Liver (tissue), 9 donors: ENCODE measurements around the gene ADA. TPM values are rescaled to one million over a fixed set of nuclear protein-coding genes. Genes with fewer than 3 reads are reported as not detected.

Experiments
- DNase-seq: peaks from one replicate; pipeline ENCODE4 v3.0.0-alpha.2; 2017; ENCODE audit warnings: low spot score
- H3K27ac ChIP-seq, 2 donors: one replicate each; pipeline ENCODE4 v1.7.0; 2013; ENCODE audit warnings: inconsistent platforms in 2 of 2, low read length in 2 of 2, control low read depth in 1 of 2, low read depth in 1 of 2, mild to moderate bottlenecking in 1 of 2
- H3K27me3 ChIP-seq, 4 donors: one replicate each; pipeline versions ENCODE4 v1.6.1 to v1.7.0; 2013; ENCODE audit warnings: low read length in 3 of 4, inconsistent platforms in 1 of 4, mild to moderate bottlenecking in 1 of 4, moderate library complexity in 1 of 4; ENCODE audit not compliant: control insufficient read depth in 4 of 4, insufficient read depth in 4 of 4
- H3K36me3 ChIP-seq, 4 donors: one replicate each; pipeline versions ENCODE4 v1.6.1 to v1.7.0; 2013; ENCODE audit warnings: low read length in 3 of 4, mild to moderate bottlenecking in 3 of 4, low read depth in 1 of 4, moderate library complexity in 1 of 4; ENCODE audit not compliant: control insufficient read depth in 4 of 4, insufficient read depth in 3 of 4
- H3K4me1 ChIP-seq, 4 donors: one replicate each; pipeline versions ENCODE4 v1.6.1 to v1.7.0; 2013; ENCODE audit warnings: low read length in 3 of 4, mild to moderate bottlenecking in 3 of 4, moderate library complexity in 1 of 4; ENCODE audit not compliant: control insufficient read depth in 4 of 4, insufficient read depth in 4 of 4
- H3K4me3 ChIP-seq, 3 donors: one replicate each; pipeline versions ENCODE4 v1.6.1 to v1.7.0; 2013; ENCODE audit warnings: low read length in 3 of 3, control low read depth in 1 of 3, low read depth in 1 of 3, mild to moderate bottlenecking in 1 of 3
- H3K9ac ChIP-seq, 2 donors: one replicate each; pipeline ENCODE4 v1.7.0; 2013; ENCODE audit warnings: low read length in 2 of 2, mild to moderate bottlenecking in 2 of 2, moderate library complexity in 2 of 2, control low read depth in 1 of 2, low read depth in 1 of 2
- H3K9me3 ChIP-seq, 4 donors: one replicate each; pipeline versions ENCODE4 v1.6.1 to v1.7.0; 2013; ENCODE audit warnings: low read length in 3 of 4; ENCODE audit not compliant: control insufficient read depth in 4 of 4
- CTCF ChIP-seq: fragments of 150-350 bp; IDR thresholded peaks from 2 replicates; pipeline ENCODE4 v1.5.1; 2017; ENCODE audit warnings: improper control_type of control experiment, low read depth, low read length; ENCODE audit not compliant: missing input control
- EGR1 ChIP-seq, 2 donors: IDR thresholded peaks; 2 replicates each; pipeline ENCODE4 v1.6.1; 2016 to 2018; ENCODE audit warnings: antibody characterized with exemption in 2 of 2, low read depth in 2 of 2
- FOXA1 ChIP-seq: IDR thresholded peaks from 2 replicates; pipeline ENCODE4 v1.6.1; 2016; ENCODE audit warnings: antibody characterized with exemption
- FOXA2 ChIP-seq: IDR thresholded peaks from 2 replicates; pipeline ENCODE4 v1.6.1; 2016; ENCODE audit warnings: antibody characterized with exemption
- GABPA ChIP-seq, 2 donors: IDR thresholded peaks in 1 of 2; conservative IDR thresholded peaks in 1 of 2; 2 replicates each; pipeline ENCODE4 v1.6.1; 2016; ENCODE audit warnings: antibody characterized with exemption in 2 of 2, mild to moderate bottlenecking in 1 of 2, moderate library complexity in 1 of 2
- HNF4A ChIP-seq, 2 donors: conservative IDR thresholded peaks; 2 replicates each; pipeline ENCODE4 v1.6.1; 2016; ENCODE audit warnings: antibody characterized with exemption in 2 of 2, mild to moderate bottlenecking in 2 of 2
- HNF4G ChIP-seq: IDR thresholded peaks from 2 replicates; pipeline ENCODE4 v1.6.1; 2016; ENCODE audit warnings: antibody characterized with exemption
- JUND ChIP-seq, 2 donors: IDR thresholded peaks; 2 replicates each; pipeline ENCODE4 v1.6.1; 2016; ENCODE audit warnings: antibody characterized with exemption in 2 of 2
- MAX ChIP-seq: IDR thresholded peaks from 2 replicates; pipeline ENCODE4 v1.6.1; 2016; ENCODE audit warnings: antibody characterized with exemption
- NR2F2 ChIP-seq: IDR thresholded peaks from 2 replicates; pipeline ENCODE4 v1.6.1; 2016; ENCODE audit warnings: antibody characterized with exemption
- RAD21 ChIP-seq, 2 donors: IDR thresholded peaks; 2 replicates each; pipeline ENCODE4 v1.6.1; 2016; ENCODE audit warnings: antibody characterized with exemption in 2 of 2, mild to moderate bottlenecking in 2 of 2
- RXRA ChIP-seq, 2 donors: IDR thresholded peaks; 2 replicates each; pipeline ENCODE4 v1.6.1; 2017 to 2018; ENCODE audit warnings: antibody characterized with exemption in 2 of 2, mild to moderate bottlenecking in 1 of 2
- SP1 ChIP-seq: IDR thresholded peaks from 2 replicates; pipeline ENCODE4 v1.6.1; 2018; ENCODE audit warnings: antibody characterized with exemption, mild to moderate bottlenecking
- TAF1 ChIP-seq: conservative IDR thresholded peaks from 2 replicates; pipeline ENCODE4 v1.6.1; 2016; ENCODE audit warnings: antibody characterized with exemption, mild to moderate bottlenecking
- YY1 ChIP-seq: IDR thresholded peaks from 2 replicates; pipeline ENCODE4 v1.6.1; 2016; ENCODE audit warnings: antibody characterized with exemption, mild to moderate bottlenecking
- ZBTB33 ChIP-seq: IDR thresholded peaks from 2 replicates; pipeline ENCODE4 v1.6.1; 2016; ENCODE audit warnings: antibody characterized with exemption
- WGBS: extraction: QIAGEN DNeasy Blood & Tissue Kit; methylation state at CpG from one replicate; pipeline ENCODE4 v1.1.7; 2013; 5-methylcytosine and 5-hydroxymethylcytosine counted together
- polyA plus RNA-seq, 2 donors: library from polyadenylated mRNA; stranded (reverse) in 1 of 2; unstranded in 1 of 2; fragments of 200-250 nt in 1 of 2; fragments of >200 nt in 1 of 2; fragmentation: Nextera tagmentation in 1 of 2; extraction: Ambion mirVana in 1 of 2; gene quantifications; one replicate each; pipeline versions ENCODE4 v1.2.1 to v1.2.3, GENCODE V29; 2013 to 2015
- total RNA-seq, 2 donors: library from RNA; depleted of rRNA; stranded (reverse); fragments of >200 nt; gene quantifications; one replicate each; pipeline ENCODE4 v1.2.3, GENCODE V29; 2014
- TF ChIP-seq, protein P1 (sequence below): IDR thresholded peaks from 2 replicates; pipeline ENCODE4 v1.6.1; 2016; ENCODE audit warnings: antibody characterized with exemption, mild to moderate bottlenecking
- TF ChIP-seq, protein P2 (sequence below): IDR thresholded peaks from 2 replicates; pipeline ENCODE4 v1.6.1; 2016; ENCODE audit warnings: antibody characterized with exemption
- donor health status: healthy.
- donor health status: healthy.
- donor health status: healthy.
- donor health status: healthy.
- donor health status: healthy.

ADA gene
- total and polyA plus RNA-seq, 4 donors: 2.9 to 7.7 (median 3.0) TPM

GRCh38 chr20:44622501-44623270 is 28.8 kb downstream of the ADA start:
- no peak overlapping the region for H3K4me3 ChIP-seq
- no peak overlapping the region for H3K9ac ChIP-seq
- 91% methylated on average over 19 of the region's 19 CpGs for WGBS
- no peaks in the 10 kb centered on the region for H3K27me3 ChIP-seq
- no peaks in the 10 kb centered on the region for H3K4me1 ChIP-seq
- no peak for DNase-seq
- peaks cover 0 to 3% (median under 1%) of the 10 kb centered on the region in 4 donors for H3K9me3 ChIP-seq
- peaks cover 1 to 20% (median 6%) of the 10 kb centered on the region in 4 donors for H3K36me3 ChIP-seq
- TF ChIP-seq JUND (IDR thresholded peaks at IDR 0.05) (no peak), CTCF (no peak), RXRA (IDR thresholded peaks at IDR 0.05) (no peak), EGR1 (IDR thresholded peaks at IDR 0.05; ENCODE audit: low read depth in 2 of 2) (no peak), GABPA (IDR thresholded peaks at IDR 0.05 in 1 of 2, conservative IDR thresholded peaks at IDR 0.05 in 1 of 2) (no peak), FOXA1 (no peak), FOXA2 (no peak), TAF1 (no peak), HNF4A (conservative IDR thresholded peaks at IDR 0.05) (no peak), RAD21 (IDR thresholded peaks at IDR 0.05) (no peak), YY1 (no peak), HNF4G (no peak), MAX (no peak), SP1 (no peak), NR2F2 (no peak), ZBTB33 (no peak)
- TF ChIP-seq, protein P1, sequence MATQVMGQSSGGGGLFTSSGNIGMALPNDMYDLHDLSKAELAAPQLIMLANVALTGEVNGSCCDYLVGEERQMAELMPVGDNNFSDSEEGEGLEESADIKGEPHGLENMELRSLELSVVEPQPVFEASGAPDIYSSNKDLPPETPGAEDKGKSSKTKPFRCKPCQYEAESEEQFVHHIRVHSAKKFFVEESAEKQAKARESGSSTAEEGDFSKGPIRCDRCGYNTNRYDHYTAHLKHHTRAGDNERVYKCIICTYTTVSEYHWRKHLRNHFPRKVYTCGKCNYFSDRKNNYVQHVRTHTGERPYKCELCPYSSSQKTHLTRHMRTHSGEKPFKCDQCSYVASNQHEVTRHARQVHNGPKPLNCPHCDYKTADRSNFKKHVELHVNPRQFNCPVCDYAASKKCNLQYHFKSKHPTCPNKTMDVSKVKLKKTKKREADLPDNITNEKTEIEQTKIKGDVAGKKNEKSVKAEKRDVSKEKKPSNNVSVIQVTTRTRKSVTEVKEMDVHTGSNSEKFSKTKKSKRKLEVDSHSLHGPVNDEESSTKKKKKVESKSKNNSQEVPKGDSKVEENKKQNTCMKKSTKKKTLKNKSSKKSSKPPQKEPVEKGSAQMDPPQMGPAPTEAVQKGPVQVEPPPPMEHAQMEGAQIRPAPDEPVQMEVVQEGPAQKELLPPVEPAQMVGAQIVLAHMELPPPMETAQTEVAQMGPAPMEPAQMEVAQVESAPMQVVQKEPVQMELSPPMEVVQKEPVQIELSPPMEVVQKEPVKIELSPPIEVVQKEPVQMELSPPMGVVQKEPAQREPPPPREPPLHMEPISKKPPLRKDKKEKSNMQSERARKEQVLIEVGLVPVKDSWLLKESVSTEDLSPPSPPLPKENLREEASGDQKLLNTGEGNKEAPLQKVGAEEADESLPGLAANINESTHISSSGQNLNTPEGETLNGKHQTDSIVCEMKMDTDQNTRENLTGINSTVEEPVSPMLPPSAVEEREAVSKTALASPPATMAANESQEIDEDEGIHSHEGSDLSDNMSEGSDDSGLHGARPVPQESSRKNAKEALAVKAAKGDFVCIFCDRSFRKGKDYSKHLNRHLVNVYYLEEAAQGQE: no peak
- TF ChIP-seq, protein P2, sequence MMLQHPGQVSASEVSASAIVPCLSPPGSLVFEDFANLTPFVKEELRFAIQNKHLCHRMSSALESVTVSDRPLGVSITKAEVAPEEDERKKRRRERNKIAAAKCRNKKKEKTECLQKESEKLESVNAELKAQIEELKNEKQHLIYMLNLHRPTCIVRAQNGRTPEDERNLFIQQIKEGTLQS: no peak
- no peak overlapping the region for H3K27ac ChIP-seq
